NCI-H69 (cell line): ENCODE data around the gene VPS26A.
A peak's percentile ranks its signal among the peaks of the same experiment; 100 is the strongest.
"Not testable (repeated sequence)": the region's sequence is repeated elsewhere in the genome, so short reads cannot be mapped to it uniquely, and the experiment has no call there.

Experiments
- DNase-seq: peaks from one replicate; lab custom pipeline; 2025; lab: John Stamatoyannopoulos, UW

Gene VPS26A

DNA sequence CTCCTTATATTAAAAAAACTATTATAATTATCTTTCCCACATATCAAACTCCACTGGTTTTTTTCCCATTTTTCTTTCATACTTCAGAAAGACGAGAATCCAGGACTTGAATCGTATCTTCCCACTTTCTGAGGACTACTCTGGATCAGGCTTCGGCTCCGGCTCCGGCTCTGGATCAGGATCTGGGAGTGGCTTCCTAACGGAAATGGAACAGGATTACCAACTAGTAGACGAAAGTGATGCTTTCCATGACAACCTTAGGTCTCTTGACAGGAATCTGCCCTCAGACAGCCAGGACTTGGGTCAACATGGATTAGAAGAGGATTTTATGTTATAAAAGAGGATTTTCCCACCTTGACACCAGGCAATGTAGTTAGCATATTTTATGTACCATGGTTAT, 20.2 kb upstream of the VPS26A start:
- no peak for DNase-seq

DNA sequence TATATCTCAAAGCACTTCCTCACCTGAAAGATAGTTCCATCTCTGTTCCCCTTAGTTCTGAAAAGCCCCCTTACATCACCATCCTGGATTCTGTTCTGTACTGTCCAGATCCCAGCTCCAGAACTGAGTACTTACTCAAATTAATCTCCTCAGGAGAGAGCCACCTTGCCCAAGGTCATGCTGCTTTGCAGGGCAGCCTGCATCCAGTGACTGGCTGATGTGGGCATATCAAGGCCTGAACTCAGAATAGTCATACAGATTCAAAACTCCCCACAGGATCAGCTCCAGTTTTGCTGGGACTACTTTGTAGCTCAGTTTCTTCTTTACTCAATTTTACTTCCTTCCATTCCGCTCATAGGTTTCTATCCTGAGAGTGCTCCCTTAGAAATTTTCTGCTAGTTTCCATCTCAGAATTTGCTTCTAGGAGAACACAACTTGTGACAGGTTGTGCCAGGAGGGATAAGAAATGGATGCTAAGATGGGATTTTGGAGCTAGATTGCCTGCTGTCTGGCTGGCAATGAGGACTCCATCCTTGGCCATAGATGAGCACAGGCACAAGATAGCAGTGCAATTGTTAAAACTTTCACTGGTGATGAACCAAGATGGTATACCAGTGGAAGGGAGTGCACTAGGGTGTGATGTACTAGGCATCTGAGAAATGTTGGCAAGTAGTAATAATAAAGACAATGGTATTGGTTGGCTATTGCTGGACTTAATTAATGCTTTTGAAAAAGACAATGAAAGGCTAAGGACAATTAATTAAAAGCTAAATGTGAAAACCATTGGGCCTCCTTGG, 18.8 kb upstream of the VPS26A start:
- DNase-seq: no peak

DNA sequence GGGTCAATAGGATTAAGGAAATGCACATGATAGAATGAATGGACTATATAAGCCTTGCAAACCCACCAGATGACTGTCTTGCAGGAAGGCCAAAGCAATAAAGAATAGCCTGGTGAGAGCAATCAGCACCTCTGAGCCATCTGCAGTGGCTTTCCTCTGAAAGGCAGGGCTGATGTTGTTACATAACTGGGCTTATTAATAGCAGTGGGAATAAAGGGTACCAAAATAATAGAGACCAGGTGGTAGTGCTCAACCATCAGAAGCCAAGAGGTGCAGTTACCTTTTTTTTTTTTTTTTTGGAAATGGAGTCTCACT, 16.8 kb upstream of the VPS26A start:
- no peak for DNase-seq

DNA sequence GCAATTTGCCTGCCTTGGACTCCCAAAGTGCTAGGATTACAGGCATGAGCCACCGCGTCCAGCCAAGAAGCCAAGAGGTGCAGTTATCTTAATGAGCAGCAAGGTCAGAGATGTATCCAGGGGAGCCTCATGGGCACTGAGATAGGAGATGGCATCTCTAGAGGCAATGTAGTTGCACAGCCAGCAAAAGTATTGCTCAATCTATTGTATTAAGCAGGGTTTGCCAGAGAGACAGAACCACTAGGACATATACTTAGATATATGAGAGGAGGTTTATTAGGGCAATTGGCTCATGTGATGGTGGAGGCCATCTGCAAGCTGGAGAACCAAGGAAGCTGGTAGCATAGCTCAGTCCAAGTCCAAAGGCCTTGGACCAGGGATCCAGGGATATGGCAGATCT, 16.3 kb upstream of the VPS26A start:
- DNase-seq: no peak

DNA sequence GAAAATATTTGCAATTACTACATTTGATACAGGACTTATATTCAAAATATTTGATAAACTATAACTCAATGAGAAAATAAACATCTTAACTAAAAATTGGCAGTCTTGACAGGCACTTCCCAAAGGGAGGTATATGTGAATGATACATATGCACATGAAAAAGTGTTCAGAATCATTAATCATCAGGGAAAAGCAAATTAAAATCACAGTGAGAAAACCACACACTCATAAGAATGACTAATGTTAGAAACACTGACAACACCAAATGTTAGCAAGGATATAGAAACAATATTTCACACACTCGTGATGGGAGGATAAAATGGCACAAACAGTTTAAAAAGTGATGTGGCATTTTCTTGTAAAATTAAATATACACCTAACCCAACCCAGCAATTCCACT, 4.1 kb upstream of the VPS26A start:
- no peak for DNase-seq

DNA sequence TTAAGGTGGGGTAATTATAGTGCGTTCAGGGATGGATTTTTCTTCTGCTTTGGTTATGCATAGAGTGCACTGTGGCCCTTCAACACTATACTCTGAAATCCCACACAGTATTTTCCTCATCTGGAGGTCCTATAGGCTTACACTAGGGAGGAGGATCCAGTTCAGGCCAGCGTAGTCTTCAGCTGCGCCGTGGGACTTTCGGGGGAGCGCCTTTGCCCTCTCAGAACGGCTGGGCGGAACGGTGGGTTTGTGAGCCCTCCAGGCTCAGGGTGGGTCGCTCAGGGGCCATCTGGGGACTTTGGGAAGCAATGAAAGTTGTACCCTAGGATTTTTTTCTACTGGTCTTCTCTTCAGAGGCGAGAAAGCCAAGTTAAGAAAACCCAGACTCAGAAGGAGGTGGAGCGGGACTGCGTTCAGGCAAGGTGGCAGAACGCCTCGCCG, 652 bp upstream of the VPS26A start:
- DNase-seq: peak; percentile 61

DNA sequence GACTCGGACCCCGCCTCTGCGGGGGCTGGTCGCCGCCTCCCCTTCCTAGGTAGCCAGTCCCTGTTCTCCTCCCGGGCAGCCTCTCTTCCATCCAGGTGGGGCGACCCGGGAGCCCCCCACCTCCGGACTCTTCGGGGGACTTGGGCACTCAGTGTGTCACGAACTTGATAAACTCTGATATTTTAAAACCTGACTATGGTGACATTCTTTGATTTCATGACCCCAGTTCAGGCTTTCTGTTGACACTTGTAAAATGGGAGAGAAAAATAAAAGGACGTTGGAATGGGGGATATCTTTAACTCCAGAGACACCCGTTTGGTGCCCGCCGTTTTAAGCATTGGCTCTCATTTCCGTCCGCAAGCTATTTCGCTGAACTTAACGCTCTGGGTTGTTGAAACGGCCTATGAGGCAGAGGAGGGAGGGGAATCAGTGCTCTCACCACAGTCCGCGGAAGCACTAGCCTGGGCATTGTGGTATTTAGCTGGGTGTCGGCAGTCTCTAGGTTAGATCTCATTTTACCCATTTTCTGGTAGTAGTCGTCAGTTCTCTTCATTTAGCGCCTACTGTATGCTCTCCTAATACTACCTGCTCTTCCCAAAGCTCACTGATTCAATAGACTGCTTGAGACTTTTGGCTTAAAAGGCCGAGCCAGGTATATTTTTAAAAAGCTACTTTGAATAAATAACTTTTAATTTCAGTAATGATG, 738 bp downstream of the VPS26A start:
- DNase-seq: peak; percentile 69

DNA sequence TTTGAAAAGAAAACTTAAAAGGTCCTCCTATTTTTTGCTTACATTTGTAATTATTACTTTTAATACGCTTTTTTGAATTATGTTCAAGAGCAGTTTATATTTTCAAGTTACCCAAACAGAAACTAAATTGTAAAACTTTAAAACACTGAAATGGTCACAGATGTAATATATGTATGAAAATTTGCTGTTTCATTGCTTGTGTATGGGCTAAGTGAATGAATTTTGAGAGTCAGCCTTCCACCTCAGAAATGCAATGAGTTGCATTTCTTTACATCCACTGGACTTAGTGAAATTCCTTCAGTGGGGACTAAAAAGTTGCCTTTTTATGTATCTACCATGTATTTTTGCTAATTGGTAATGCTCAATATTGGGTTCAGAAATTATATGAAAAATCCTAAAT, 1.6 kb downstream of the VPS26A start:
- no peak for DNase-seq

DNA sequence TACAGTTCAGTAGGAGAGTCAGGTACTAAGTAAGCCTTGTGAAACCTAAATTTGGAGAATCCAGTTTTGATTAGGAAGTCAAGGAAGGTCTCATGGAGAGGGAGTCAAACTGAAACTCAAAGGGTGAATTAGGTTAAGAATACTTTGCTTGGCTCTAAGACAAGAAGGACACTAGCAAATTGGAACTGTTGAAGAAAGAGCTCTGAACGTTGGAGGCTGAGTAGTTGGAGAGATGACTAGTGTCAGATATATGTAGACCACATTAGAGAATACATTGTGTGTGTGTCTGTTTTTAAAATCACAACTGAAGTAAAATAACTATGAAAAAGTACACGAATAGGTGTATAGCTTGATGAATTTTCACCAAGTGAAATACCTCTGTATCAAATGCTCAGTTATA, 6.3 kb downstream of the VPS26A start:
- no peak for DNase-seq

DNA sequence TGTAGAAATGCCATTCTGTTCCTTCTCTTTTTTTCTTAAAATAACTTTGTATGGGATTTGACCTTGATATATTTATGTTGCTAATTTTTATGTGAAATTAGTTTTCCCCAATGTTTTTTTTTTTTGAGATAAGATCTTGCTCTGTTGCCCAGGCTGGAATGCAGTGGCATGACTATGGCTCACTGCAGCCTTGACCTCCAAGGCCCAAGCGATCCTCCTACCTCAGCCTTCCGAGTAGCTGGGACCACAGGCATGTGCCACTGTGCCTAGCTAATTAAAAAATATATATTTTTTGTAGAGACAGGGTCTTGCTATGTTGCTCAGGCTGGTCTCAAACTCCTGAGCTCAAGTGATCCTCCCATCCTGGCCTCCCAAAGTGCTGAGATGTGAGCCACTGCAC, 16.0 kb downstream of the VPS26A start:
- DNase-seq: no peak

DNA sequence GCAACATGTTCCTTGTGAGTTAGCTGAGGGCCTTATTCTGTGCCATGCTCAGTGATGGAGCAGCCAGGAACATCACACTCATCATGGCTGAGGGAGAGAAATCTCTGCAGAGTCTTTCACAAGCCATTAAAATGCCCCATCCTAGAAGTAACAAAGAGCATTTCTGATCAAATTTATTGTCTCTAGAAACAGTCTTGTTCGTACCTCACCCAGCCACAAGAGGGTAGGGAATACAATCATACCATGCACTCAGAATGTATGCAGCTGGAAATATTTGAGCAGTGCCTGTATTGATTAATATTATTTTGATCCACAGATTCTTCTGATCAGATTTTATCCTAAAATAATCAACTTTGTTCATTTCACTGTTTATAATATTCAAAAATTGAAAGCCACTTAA, 17.3 kb downstream of the VPS26A start:
- no peak for DNase-seq

DNA sequence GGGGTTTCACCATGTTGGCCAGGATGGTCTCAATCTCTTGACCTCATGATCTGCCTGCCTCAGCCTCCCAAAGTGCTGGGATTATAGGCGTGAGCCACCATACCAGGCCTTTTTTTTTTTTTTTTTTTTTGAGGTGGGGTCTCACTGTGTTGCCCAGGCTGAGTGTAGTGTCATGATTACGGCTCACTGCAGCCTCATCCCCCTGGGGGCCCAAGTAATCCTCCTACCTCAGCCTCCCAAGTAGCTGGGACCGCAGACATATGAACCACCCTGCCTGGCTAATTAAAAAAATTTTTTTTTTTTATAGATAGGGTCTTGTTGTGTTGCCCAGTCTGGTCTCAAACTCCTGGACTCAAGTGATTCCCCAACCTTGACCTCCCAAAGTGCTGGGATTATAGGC, 18.1 kb downstream of the VPS26A start:
- not testable (repeated sequence) for DNase-seq

DNA sequence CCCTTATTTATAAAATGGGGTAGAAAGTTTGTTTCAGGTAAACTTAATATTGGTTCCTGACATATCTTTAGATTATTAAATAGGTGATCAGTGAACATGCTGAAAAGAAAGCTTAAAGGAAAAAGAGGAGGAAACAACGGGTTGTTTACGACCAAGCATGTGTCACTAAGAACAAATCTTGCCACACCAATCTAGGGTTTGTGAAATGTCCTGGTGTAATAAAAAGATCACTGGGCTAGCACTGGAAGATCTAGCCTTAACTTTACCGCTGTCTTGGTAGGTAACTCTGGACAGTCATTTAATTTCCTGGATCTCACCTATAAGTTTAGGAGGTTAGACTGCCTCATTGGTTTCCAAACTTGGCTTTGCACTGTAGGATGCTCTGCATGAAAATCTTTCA, 19.0 kb downstream of the VPS26A start:
- no peak for DNase-seq

DNA sequence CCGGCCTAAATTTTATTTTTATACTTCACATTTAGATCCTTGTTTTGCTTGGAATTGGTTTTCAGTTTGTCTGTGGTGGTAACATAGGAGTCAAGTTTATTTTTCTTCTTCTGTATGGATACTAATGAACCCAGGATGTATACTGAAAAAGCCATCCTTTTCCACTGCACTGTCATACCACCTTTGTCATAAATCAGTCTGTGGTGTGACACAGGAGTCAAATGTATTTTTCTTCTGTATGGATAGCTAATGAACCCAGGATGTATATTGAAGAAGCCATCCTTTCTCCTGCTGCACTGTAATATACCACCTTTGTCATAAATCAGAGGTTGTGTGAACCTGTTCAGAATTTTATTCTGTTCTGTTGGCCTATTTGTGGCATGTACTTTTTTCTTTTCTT, 21.4 kb downstream of the VPS26A start:
- no peak for DNase-seq

DNA sequence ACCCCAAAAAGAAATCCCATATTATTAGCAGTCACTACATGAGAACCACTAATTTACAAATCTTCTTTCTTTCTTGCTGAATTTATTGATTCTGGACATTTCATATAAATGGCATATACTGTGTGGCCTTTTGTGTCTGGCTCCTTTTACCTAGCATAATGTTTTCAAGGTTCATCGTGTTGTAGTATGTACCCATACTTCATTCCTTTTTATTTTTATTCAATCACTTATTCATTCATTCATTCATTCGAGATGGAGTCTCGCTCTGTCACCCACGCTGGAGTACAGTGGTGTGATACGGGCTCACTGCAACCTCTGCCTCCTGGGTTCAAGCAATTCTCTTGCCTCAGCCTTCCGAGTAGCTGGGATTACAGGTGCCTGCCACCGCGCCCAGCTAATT, 21.9 kb downstream of the VPS26A start:
- DNase-seq: no peak

DNA sequence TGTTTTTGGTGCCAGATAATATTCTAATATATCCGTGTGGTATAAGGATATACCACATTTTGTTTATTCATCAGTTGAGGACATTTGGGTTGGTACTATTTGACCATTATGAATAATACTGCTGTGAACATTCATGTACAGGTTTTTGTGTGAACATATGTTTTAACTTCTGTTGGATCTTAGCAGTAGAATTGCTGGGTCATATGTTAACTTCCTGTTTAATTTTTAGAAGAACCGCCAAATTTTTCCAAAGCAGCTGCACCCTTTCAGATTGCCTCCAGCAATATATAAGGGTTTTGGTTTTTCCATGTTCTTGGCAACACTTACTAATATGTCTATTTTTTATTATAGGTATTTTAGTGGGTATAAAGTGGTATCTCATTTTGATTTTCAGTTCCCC, 22.8 kb downstream of the VPS26A start:
- DNase-seq: no peak

DNA sequence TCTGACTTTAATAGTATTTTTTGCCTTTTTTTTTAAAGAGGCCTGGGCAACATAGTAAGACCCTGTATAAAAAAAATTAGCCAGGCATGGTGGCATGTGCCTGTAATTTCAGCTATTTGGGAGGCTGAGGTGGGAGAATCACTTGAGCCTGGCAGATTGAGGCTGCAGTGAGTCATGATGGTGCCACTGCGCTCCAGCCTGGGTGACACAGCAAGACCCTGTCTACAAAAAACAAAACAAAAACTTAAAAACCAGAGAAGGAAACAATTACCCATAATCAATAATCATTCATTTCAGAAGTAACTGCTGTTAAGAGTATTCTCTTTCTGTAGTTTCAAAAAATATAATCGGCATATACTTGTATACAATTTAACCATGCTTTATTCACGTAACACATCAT, 28.0 kb downstream of the VPS26A start:
- DNase-seq: no peak

DNA sequence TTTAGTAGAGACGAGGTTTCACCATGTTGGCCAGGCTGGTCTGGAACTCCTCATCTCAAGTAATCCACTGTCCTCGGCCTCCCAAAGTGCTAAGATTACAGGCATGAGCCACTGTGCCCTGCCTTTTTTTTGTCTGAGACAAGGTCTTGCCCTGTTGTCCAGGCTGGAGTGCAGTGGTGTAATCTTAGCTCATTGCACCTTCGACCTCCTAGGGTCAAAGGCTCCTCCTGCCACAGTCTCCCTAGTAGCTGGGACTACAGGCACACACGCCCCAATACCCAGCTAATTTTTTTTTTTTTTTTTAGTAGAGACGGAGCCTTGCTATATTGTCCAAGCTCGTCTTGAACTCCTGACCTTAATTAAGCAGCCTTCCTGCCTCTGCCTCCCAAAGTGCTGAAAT, 29.2 kb downstream of the VPS26A start:
- DNase-seq: no peak

DNA sequence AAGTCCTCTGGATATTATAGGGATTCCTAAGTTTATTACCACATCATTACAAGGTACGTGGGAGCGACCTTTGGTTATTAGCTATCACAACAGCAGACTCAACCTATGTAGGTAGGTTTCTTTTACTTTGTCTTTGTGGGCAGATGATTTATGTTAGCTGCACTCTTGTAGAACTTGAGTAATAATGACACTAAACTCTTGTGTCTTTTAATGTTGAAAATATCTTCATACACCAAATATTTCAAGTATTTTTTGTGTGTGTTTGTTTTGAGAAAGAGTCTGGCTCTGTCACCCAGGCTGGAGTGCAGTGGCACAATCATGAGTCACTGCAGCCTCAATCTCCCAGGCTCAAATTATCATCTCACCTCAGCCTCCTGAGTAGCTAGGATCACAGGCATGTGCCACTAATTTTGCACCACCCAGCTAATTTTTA, 36.8 kb downstream of the VPS26A start:
- DNase-seq: no peak

DNA sequence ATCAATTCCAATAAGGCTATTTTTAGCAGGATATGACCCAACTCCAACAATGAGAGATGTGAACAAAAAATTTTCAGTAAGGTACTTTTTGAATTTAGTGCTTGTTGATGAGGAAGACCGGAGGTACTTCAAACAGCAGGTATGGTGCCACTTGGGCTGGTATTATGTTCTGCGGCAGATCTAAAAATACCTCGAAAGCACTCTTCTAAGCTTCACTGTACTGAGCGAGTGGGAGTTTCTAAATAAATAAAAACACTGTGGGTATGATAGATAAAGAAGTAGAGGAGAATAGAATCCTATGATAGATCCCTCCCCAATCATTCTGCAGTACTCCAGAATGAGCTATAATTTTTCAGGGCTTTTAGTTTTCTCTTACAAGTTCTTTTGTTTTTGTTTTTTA, 44.5 kb downstream of the VPS26A start:
- no peak for DNase-seq

DNA sequence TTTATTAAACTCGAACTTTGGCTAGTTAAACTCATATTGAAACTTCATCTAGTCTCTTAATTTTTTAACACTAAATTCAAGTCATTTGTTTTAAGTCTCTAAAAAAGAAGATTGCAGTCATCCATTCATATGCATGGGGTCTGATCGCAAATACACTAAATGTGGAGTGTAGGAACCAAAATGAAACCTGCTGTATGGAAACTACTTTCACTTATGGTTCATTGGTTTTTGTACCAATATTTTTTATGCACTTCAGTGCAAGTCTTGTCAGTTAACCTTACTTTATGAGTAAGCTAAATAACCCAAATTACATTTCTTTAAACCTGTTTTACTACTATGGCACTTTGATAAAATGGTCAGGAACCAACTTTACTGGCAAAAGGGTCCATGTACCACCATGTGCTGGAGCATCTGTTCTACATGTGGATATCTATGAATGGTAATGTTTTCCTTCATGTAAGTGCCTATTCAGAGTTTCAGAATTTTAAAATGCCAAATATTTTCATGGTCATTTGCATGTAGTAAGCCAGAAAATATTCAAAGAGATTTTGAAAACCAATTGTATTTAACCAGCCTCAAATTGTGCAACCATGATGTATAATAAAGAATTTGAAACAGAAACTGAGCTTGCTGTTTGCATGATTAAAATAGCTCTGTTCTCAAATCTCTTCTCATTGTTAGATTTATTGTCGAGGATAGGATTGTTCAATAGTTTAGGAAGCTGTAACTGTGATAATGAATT, 48.4 kb downstream of the VPS26A start:
- DNase-seq: no peak

DNA sequence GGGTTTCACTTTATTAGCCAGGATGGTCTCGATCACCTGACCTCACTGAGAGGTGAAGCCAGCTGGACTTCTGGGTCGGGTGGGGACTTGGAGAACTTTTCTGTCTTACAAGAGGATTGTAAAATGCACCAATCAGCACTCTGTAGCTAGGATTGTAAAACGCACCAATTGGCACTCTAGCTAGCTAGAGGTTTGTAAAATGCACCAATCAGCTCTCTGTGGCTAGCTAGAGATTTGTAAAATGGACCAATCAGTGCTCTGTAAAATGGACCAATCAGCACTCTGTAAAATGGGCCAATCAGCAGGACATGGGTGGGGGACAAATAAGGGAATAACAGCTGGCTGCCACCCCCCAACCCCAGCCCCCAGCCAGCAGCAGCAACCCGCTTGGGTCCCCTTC, 51.3 kb downstream of the VPS26A start:
- DNase-seq: not testable (repeated sequence)

DNA sequence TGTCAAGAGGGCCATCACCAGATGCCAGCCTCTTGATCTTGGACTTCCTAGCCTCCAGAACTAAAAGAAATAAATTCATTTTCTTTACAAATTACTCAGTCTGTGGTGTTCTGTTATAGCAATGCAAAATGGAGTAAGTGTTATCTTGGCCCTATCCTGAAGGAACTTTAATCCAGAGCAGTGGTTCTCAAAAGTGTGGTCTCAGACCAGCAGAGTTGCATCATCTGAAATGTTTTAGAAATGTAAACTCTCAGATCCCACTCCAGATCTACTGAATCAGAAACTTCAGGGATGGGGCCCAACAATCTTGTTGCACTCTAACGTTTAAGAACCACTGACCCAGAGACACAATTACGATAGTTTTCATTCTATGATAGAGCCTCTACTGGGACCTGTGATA, 52.8 kb downstream of the VPS26A start:
- no peak for DNase-seq
